ENCODE data around the gene CTRB1. TPM values are rescaled to one million over a fixed set of nuclear protein-coding genes. Genes with fewer than 3 reads are reported as not detected.

The CTRB1 gene
- total RNA-seq, 1 experiment from 2014 or later: 5.6 TPM

DNA sequence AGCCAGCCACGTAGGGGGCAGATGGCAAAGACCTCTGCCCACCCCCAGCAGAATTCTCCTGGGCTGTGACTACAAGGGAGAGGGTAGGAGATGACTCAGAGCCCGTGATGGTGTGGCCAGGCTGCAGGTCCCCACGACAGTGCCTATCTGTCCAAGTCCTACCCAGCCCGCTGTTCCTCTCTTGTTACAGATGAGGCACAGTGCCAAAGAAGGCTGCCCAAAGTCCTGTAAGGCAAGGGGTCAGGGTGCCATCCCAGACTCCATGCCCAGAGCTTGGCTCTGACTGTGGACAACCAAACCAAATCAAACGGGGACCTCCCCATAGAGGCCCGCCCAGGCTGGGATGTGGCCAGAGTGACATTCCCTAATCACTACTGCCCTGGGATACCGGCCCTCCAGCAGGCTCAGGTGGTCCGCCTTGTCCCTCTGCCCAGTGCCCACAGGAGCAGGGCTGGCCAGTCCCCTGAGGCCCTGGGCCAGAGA is 45.2 kb downstream of the CTRB1 start:
- H3K4me2 ChIP-seq (ENCODE audit: low read length): peak overlapping the region; percentile 98
- no peak overlapping the region for H2AFZ ChIP-seq (ENCODE audit: low read depth, low read length, poor library complexity, severe bottlenecking)
- no peak for TF ChIP-seq ELF1 (IDR thresholded peaks at IDR 0.05; ENCODE audit: borderline replicate concordance, low read depth)
- TF ChIP-seq ZNF274 (IDR thresholded peaks at IDR 0.05; ENCODE audit: low read depth, low read length): no peak
- TF ChIP-seq, protein P1, sequence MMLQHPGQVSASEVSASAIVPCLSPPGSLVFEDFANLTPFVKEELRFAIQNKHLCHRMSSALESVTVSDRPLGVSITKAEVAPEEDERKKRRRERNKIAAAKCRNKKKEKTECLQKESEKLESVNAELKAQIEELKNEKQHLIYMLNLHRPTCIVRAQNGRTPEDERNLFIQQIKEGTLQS (IDR thresholded peaks at IDR 0.05): no peak
- no peak for TF ChIP-seq TCF7L2 (IDR thresholded peaks at IDR 0.05; ENCODE audit: borderline replicate concordance, extremely low read depth, insufficient read depth, insufficient read length)
- TF ChIP-seq FOSL1 (IDR thresholded peaks at IDR 0.05; ENCODE audit: low read depth): no peak
- no peak for TF ChIP-seq SP1 (IDR thresholded peaks at IDR 0.05; ENCODE audit: low read depth)
- TF ChIP-seq EZH2phosphoT487 (IDR thresholded peaks at IDR 0.05; ENCODE audit: borderline replicate concordance): no peak
- TF ChIP-seq ZBTB33 (IDR thresholded peaks at IDR 0.05; ENCODE audit: extremely low read depth, insufficient replicate concordance, low read length): no peak
- no peak for TF ChIP-seq CBX3 (IDR thresholded peaks at IDR 0.05; ENCODE audit: low read depth)
- TF ChIP-seq YY1 (IDR thresholded peaks at IDR 0.05; ENCODE audit: extremely low read depth, insufficient replicate concordance, low read depth, low read length): no peak
- no peak for TF ChIP-seq ZFX (IDR thresholded peaks at IDR 0.05)
- TF ChIP-seq EGR1 (IDR thresholded peaks at IDR 0.05; ENCODE audit: low read depth): no peak
- TF ChIP-seq POLR2A (IDR thresholded peaks at IDR 0.05; ENCODE audit: borderline replicate concordance, extremely low read depth, insufficient read depth, insufficient read length): no peak
- TF ChIP-seq RAD21 (IDR thresholded peaks at IDR 0.05; ENCODE audit: low read depth): no peak
- no peak; the same call in 1 of the 2 replicates for TF ChIP-seq POLR2AphosphoS5 (IDR thresholded peaks at IDR 0.05; ENCODE audit: low read depth, low read length)
- TF ChIP-seq JUND (IDR thresholded peaks at IDR 0.05): no peak
- no peak for TF ChIP-seq EZH2 (IDR thresholded peaks at IDR 0.05)
- no peak for TF ChIP-seq SRF (IDR thresholded peaks at IDR 0.05; ENCODE audit: low read depth)
- peaks cover 59% of the 10 kb centered on the region for H3K79me2 ChIP-seq (ENCODE audit: insufficient read depth, low read length)
- H4K20me1 ChIP-seq (ENCODE audit: insufficient read depth): no peaks in the 10 kb centered on the region
- DNase-seq (ENCODE audit: low read depth, low spot score) (no peak), ATAC-seq (no peak; the same call in 1 of the 2 replicates)
- peaks cover 42 to 53% of the 10 kb centered on the region in 2 experiments for H3K4me1 ChIP-seq (ENCODE audit: control insufficient read depth in 1 of 2, insufficient read depth in 2 of 2, low read length in 2 of 2)
- TSS peak; percentile 41 for BruUV-seq (replicated peaks)
- CTCF ChIA-PET: no interaction called here
- H3K9me3 ChIP-seq (ENCODE audit: control insufficient read depth in 1 of 2, insufficient read depth in 1 of 2, low read depth in 1 of 2, low read length in 2 of 2): no peaks in the 10 kb centered on the region
- no peaks in the 10 kb centered on the region for H3K27me3 ChIP-seq (ENCODE audit: insufficient read depth, low read length)
- no peaks in the 10 kb centered on the region for H3K9me2 ChIP-seq (ENCODE audit: insufficient read depth)
- H3K4me3 ChIP-seq (replicated peaks in 1 of 2; ENCODE audit: low read depth in 1 of 2, low read length in 2 of 2): peak overlapping the region; percentile 82 to 91
- RAD21 ChIA-PET (ENCODE audit: low non-redundant PET in 1 of 2, low total read pairs in 2 of 2, uncharacterized antibody in 2 of 2, unreplicated experiment in 2 of 2): no interaction called here
- peak overlapping the region; percentile 82 for H3K9ac ChIP-seq (ENCODE audit: low read length)
- intact Hi-C loops (cut with micrococcal nuclease): loop anchor here (2.0 kb wide), 1 partner anchor 13 kb away; the partner anchor contains the start of gene BCAR1
- peak overlapping the region; percentile 88 for H3K27ac ChIP-seq (ENCODE audit: low read depth, low read length)
- POLR2A ChIA-PET: no interaction called here
- H3K36me3 ChIP-seq (ENCODE audit: control insufficient read depth in 1 of 2, insufficient read depth in 2 of 2, low read length in 2 of 2): no peaks in the 10 kb centered on the region
